IMR-90 (cell line): ENCODE data around the gene SMARCA2.

ENCODE experiments used
- BHLHE40 ChIP-seq: fragments of 150-350 bp; IDR thresholded peaks from 2 replicates; pipeline ENCODE4 v1.6.1; 2016; ENCODE audit warnings: mild to moderate bottlenecking, low read depth, low read length
- CEBPB ChIP-seq: IDR thresholded peaks from 2 replicates; pipeline ENCODE4 v1.6.1; 2012; ENCODE audit warnings: low read depth, low read length, improper control_type of control experiment
- CHD1 ChIP-seq: IDR thresholded peaks from 2 replicates; pipeline ENCODE4 v1.6.1; 2012; ENCODE audit warnings: low read depth, low read length, improper control_type of control experiment
- FOS ChIP-seq: fragments of 150-350 bp; IDR thresholded peaks from 2 replicates; pipeline ENCODE4 v1.6.1; 2016; ENCODE audit warnings: low read depth, low read length
- MAZ ChIP-seq: IDR thresholded peaks from 2 replicates; pipeline ENCODE4 v1.6.1; 2012; ENCODE audit warnings: low read depth, mild to moderate bottlenecking, low read length, improper control_type of control experiment, moderate library complexity, borderline replicate concordance
- POLR2A ChIP-seq: IDR thresholded peaks from 2 replicates; pipeline ENCODE4 v1.6.1; 2012; ENCODE audit warnings: mild to moderate bottlenecking, low read depth, low read length
- RAD21 ChIP-seq: IDR thresholded peaks from 2 replicates; pipeline ENCODE4 v1.6.1; 2012; ENCODE audit warnings: low read length, improper control_type of control experiment
- RCOR1 ChIP-seq: IDR thresholded peaks from 2 replicates; pipeline ENCODE4 v1.6.1; 2012; ENCODE audit warnings: mild to moderate bottlenecking, low read length, improper control_type of control experiment; ENCODE audit not compliant: insufficient replicate concordance
- TF ChIP-seq, protein P1 (sequence below): conservative IDR thresholded peaks from 2 replicates; pipeline ENCODE4 v1.5.1; 2012; ENCODE audit warnings: mild to moderate bottlenecking, low read depth, low read length, improper control_type of control experiment
- TF ChIP-seq, protein P2 (sequence below): fragments of 150-350 bp; IDR thresholded peaks from 2 replicates; pipeline ENCODE4 v1.6.1; 2016; ENCODE audit warnings: low read depth, mild to moderate bottlenecking, low read length, moderate library complexity, borderline replicate concordance

DNA sequence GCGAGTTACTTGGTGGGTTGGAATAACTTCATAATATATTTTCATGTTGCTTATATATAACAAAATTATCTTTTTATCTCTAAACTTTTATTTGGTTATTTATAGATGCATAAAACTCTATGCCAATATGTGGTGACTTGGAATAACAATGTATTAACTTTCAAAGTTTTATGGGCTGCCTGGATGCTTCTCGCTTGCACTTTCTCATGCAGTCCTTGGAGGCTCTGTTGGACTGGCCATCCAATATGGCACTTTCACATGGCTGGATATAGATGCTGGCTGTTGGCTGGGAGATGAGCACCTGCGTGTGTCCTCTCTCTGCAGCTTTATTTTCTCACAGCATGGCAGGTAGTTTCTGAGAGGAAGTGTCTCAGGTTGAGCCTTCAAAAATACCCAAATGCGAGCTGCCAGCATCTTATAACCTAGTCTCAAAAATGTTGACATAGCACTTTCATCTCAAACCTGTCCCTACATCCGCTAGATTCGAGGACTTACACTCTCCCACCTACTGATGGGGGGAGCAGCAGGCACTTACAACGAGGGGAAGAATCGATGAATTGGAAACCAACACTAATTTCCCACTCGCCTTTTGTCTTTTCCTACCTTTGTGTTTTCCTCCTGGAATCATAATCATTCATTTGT, 48.3 kb upstream of the SMARCA2 start:
- TF ChIP-seq MAZ (no peak), POLR2A (no peak), BHLHE40 (no peak), RAD21 (no peak), RCOR1 (no peak), CEBPB (no peak), FOS (no peak), CHD1 (no peak)
- TF ChIP-seq, protein P1, sequence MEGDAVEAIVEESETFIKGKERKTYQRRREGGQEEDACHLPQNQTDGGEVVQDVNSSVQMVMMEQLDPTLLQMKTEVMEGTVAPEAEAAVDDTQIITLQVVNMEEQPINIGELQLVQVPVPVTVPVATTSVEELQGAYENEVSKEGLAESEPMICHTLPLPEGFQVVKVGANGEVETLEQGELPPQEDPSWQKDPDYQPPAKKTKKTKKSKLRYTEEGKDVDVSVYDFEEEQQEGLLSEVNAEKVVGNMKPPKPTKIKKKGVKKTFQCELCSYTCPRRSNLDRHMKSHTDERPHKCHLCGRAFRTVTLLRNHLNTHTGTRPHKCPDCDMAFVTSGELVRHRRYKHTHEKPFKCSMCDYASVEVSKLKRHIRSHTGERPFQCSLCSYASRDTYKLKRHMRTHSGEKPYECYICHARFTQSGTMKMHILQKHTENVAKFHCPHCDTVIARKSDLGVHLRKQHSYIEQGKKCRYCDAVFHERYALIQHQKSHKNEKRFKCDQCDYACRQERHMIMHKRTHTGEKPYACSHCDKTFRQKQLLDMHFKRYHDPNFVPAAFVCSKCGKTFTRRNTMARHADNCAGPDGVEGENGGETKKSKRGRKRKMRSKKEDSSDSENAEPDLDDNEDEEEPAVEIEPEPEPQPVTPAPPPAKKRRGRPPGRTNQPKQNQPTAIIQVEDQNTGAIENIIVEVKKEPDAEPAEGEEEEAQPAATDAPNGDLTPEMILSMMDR: no peak
- TF ChIP-seq, protein P2, sequence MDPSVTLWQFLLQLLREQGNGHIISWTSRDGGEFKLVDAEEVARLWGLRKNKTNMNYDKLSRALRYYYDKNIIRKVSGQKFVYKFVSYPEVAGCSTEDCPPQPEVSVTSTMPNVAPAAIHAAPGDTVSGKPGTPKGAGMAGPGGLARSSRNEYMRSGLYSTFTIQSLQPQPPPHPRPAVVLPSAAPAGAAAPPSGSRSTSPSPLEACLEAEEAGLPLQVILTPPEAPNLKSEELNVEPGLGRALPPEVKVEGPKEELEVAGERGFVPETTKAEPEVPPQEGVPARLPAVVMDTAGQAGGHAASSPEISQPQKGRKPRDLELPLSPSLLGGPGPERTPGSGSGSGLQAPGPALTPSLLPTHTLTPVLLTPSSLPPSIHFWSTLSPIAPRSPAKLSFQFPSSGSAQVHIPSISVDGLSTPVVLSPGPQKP: no peak
